Lower lobe of right lung (tissue), 2 donors: ENCODE data around the gene NEURL2. TPM values are rescaled to one million over a fixed set of nuclear protein-coding genes. Genes with fewer than 3 reads are reported as not detected.

Experiments
- ATAC-seq, 2 donors: fragments of 200-7000 bp; cut with Tn5 transposase; one replicate each; pipeline ENCODE4 v1.9.1; 2020 to 2022; ENCODE audit warnings: mild to moderate bottlenecking in 2 of 2, moderate library complexity in 2 of 2
- DNase-seq: peaks from one replicate; pipeline ENCODE4 v3.0.0-alpha.2; 2020
- H3K27ac ChIP-seq: fragments of 200-600 bp; one replicate; pipeline ENCODE4 v1.8.0; 2022
- H3K27me3 ChIP-seq: fragments of 200-600 bp; one replicate; pipeline ENCODE4 v1.8.0; 2022; ENCODE audit warnings: low read depth
- H3K36me3 ChIP-seq: fragments of 200-600 bp; one replicate; pipeline ENCODE4 v1.8.0; 2022; ENCODE audit warnings: mild to moderate bottlenecking
- H3K4me1 ChIP-seq: fragments of 200-600 bp; one replicate; pipeline ENCODE4 v1.8.0; 2022
- H3K4me3 ChIP-seq: fragments of 200-600 bp; one replicate; pipeline ENCODE4 v1.8.0; 2022; ENCODE audit warnings: mild to moderate bottlenecking
- H3K9me3 ChIP-seq: fragments of 200-600 bp; one replicate; pipeline ENCODE4 v1.8.0; 2022
- intact Hi-C: fragments of 100-400 bp; cut with DNase I; formaldehyde crosslinking; loops from one replicate; pipeline ENCODE4 v1.11.0; 2022
- total RNA-seq: library from RNA; stranded (reverse); fragmentation: NEBNext Ultra II Directional; extraction: Animal tissue kit (Norgen Biotek cat#: 25700); gene quantifications from one replicate; pipeline ENCODE4 v1.2.1, GENCODE V29; 2021
- TF ChIP-seq, protein P1 (sequence below): fragments of 200-600 bp; IDR thresholded peaks from one replicate; pipeline ENCODE4 v1.8.0; 2022; ENCODE audit warnings: antibody characterized with exemption, mild to moderate bottlenecking
- donor health status: DM: no; HTN: yes; CAD: no; lungs with severe emphysema.

Gene NEURL2
- total RNA-seq, 1 donor from 2014 or later = 2.4 TPM

DNA sequence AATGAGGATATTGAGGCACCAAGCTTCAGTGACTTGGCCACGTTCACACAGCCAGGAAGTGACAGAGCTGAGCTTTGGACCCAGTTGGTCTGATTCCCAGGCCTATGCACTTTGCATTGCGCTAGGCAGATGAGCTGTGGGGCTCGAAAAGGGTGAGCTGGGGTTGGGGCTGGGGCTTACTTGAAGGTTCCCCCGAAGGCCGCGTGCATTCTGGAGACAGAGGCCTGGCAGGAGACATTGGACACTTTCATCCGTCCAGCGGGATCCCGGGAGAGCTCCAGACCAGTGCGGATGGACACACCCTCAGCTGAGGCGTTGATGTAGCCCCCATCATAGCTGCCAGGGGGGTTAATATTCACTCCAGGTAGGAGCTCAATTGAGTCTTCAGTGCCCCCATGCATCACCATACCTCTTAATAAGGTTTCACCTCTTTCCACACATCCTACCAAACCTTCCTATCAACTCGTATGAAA lies 18.4 kb upstream of the NEURL2 start:
- DNase-seq = no peak
- intact Hi-C loops = no loop called here
- Histone ChIP-seq H3K9me3 (no peaks in the 10 kb centered on the region), H3K27me3 (peaks cover 4% of the 10 kb centered on the region), H3K36me3 (peaks cover 13% of the 10 kb centered on the region), H3K4me3 (no peak overlapping the region), H3K4me1 (peaks cover 30% of the 10 kb centered on the region), H3K27ac (no peak overlapping the region)
- TF ChIP-seq, protein P1, sequence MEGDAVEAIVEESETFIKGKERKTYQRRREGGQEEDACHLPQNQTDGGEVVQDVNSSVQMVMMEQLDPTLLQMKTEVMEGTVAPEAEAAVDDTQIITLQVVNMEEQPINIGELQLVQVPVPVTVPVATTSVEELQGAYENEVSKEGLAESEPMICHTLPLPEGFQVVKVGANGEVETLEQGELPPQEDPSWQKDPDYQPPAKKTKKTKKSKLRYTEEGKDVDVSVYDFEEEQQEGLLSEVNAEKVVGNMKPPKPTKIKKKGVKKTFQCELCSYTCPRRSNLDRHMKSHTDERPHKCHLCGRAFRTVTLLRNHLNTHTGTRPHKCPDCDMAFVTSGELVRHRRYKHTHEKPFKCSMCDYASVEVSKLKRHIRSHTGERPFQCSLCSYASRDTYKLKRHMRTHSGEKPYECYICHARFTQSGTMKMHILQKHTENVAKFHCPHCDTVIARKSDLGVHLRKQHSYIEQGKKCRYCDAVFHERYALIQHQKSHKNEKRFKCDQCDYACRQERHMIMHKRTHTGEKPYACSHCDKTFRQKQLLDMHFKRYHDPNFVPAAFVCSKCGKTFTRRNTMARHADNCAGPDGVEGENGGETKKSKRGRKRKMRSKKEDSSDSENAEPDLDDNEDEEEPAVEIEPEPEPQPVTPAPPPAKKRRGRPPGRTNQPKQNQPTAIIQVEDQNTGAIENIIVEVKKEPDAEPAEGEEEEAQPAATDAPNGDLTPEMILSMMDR = no peak
- no peak for ATAC-seq

DNA sequence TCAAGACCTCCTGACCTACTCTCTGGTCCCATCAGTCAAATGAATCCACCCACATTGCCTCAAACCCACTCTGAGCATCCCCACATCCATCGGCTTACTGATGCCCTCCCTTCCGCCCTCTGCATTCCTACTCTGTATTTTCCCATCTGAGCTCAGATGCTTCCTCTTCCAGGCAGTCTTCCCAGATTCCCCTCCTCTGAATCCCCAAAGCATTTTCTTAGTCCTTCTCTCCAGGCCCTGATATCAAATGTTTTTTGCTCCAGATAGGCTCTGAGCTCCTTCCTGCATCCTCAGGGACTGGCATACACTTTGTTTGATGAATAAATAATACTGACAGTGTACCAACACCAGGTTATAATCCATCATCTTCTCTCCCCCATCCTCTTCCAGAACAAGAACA lies 17.1 kb upstream of the NEURL2 start:
- Histone ChIP-seq H3K4me3 (no peak overlapping the region), H3K36me3 (peaks cover 24% of the 10 kb centered on the region), H3K27ac (no peak overlapping the region), H3K4me1 (peaks cover 30% of the 10 kb centered on the region), H3K27me3 (peaks cover 4% of the 10 kb centered on the region), H3K9me3 (no peaks in the 10 kb centered on the region)
- ATAC-seq (no peak), DNase-seq (no peak)
- intact Hi-C loops = no loop called here
- TF ChIP-seq, protein P1 = no peak

DNA sequence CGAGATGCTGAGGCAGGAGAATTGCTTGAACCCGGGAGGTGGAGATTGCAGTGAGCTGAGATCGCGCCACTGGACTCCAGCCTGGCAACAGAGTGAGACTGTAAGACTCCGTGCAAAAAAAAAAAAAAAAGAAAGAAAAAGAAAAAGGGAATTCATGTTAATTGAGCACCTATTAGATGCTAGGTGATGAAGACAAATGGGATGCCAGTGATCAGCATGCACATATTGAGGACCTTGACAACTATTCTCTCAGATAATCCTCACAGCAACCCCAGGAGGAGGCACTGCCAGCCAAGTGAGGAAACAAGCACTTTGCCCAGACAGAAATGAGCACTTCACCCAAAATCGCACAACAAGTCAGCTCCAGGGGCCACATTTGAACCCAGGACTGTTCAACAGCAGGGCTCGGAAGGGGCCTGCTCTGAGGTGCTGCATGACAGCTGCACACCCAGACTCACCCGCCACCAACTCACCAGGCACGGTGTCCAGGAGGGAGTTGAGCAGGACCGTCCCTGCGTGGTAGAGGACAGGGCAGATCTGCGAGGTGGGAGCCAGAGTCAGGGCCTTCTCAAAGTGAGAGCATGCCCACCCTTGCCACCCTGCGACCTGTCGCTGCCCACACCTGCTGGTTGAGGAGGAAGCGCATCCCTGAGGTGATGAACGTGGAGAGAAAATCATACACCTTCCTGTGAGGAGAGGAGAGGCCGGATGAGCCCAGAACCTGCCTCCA lies 16.4 kb upstream of the NEURL2 start:
- DNase-seq = no peak
- intact Hi-C loops = no loop called here

DNA sequence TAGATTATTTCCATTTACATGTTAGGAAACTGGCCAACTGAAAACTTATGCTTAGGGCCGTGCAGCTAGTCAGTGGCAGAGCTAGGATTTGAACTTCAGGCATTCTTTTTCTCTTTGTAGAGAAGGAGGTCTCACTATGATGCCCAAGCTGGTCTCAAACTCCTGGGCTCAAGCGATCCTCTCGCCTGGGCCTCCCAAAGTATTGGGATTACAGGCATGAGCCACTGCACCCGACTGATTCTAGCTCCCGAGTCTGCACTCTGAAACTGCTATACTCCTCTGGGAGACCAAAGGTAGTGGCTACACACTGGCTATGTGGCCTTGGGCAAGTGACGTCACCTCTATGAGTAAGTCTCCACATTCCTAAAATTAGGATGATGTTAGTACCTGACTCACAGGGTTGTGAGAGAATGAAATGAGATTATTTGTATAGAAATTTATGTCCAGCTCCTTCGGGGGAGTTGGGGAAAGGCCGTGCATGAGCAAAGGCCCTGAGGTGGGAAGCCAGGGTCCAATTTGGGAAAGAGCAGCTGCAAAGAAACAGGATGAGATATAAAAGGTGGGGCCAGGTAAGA lies 14.6 kb upstream of the NEURL2 start:
- no peak for ATAC-seq
- Histone ChIP-seq H3K4me3 (no peak overlapping the region), H3K9me3 (no peaks in the 10 kb centered on the region), H3K27ac (no peak overlapping the region), H3K27me3 (no peaks in the 10 kb centered on the region), H3K36me3 (peaks cover 47% of the 10 kb centered on the region), H3K4me1 (peaks cover 9% of the 10 kb centered on the region)
- TF ChIP-seq, protein P1 = no peak
- intact Hi-C loops = no loop called here
- DNase-seq = no peak

More for the DNA sequence above, 16.4 kb upstream of the NEURL2 start:
- TF ChIP-seq, protein P1 = no peak
- no peak overlapping the region for H3K27ac ChIP-seq
- H3K4me3 ChIP-seq = no peak overlapping the region
- H3K4me1 ChIP-seq = peaks cover 25% of the 10 kb centered on the region
- ATAC-seq = no peak
- peaks cover under 1% of the 10 kb centered on the region for H3K27me3 ChIP-seq
- H3K9me3 ChIP-seq = no peaks in the 10 kb centered on the region
- peaks cover 29% of the 10 kb centered on the region for H3K36me3 ChIP-seq

DNA sequence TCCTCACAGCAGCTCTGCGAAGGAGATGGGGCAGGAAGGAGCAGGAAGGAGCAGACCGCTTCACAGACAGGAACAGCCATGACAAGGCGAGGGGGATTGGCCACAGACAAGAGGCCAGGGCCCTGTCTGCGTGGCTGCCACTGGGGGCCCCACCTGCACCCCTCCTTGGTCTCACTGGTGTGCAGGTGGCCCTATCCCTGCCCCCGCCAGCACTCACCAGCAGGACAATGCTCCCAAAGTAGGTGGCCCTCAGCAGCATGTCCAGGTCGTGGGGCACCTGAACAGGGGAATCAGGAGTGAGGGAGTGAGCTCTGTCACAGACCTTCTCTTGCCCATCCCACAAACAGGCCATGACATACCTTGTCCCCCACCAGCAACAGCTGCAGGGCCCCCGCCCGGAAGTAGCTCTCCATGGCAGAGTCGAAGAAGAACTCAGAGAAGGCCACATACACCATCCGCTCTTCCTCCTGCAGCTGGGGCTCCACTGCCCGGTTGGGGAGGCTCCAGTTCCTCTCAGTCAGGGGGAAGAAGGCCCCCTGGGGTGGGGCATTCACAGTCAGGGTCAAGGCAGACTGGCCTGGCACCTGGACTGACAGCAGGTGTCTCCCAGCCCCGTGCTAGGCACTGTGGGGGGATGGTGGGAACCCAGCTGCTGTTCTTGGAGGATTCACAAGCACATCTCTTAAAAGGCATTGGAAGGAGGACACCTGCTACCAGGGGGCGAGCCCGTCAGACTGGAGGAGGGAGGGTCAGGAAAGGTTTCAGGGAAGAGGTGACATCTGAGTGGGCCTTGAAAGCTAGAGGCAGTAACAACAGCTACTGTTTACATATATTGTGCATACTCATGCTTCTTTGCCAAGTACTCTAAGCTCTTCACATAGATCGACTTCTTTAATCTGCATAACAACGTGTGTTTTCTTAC lies 13.8 kb upstream of the NEURL2 start:
- Histone ChIP-seq H3K36me3 (peaks cover 55% of the 10 kb centered on the region), H3K27me3 (no peaks in the 10 kb centered on the region), H3K4me1 (peaks cover 3% of the 10 kb centered on the region), H3K27ac (no peak overlapping the region), H3K9me3 (no peaks in the 10 kb centered on the region), H3K4me3 (no peak overlapping the region)
- TF ChIP-seq, protein P1 = no peak
- intact Hi-C loops = no loop called here
- DNase-seq (no peak), ATAC-seq (no peak)
